Tibial nerve (tissue), 4 donors: ENCODE data around the gene TSPAN15. TPM values are rescaled to one million over a fixed set of nuclear protein-coding genes. Genes with fewer than 3 reads are reported as not detected.
A peak's percentile ranks its signal among the peaks of the same experiment; 100 is the strongest.

Experiments used
- DNase-seq, 2 donors: peaks; one replicate each; pipeline ENCODE4 v3.0.0-alpha.2; 2019; ENCODE audit warnings: low spot score in 2 of 2
- H3K27ac ChIP-seq, 4 donors: fragments of 200-600 bp; sonication (generic) in 3 of 4; one replicate each; pipeline ENCODE4 v1.5.1; 2017 to 2019; ENCODE audit warnings: mild to moderate bottlenecking in 1 of 4
- H3K27me3 ChIP-seq, 2 donors: fragments of 200-600 bp; sonication (generic) in 1 of 2; one replicate each; pipeline versions ENCODE4 v1.5.1 to v1.6.0; 2017 to 2019
- H3K36me3 ChIP-seq, 3 donors: fragments of 200-600 bp; sonication (generic); one replicate each; pipeline ENCODE4 v1.5.1; 2018 to 2019
- H3K4me1 ChIP-seq, 4 donors: fragments of 200-600 bp; sonication (generic) in 3 of 4; one replicate each; pipeline ENCODE4 v1.5.1; 2017 to 2019
- H3K4me3 ChIP-seq, 4 donors: fragments of 200-600 bp; sonication (generic) in 3 of 4; one replicate each; pipeline ENCODE4 v1.5.1; 2017 to 2019; ENCODE audit warnings: mild to moderate bottlenecking in 1 of 4, moderate library complexity in 1 of 4
- H3K9me3 ChIP-seq, 4 donors: fragments of 200-600 bp; sonication (generic) in 3 of 4; one replicate each; pipeline ENCODE4 v1.5.1; 2017 to 2019
- EP300 ChIP-seq, 2 donors: sonication (generic); formaldehyde crosslinking; IDR thresholded peaks; one replicate each; pipeline ENCODE4 v1.6.1; 2017; ENCODE audit warnings: antibody characterized with exemption in 2 of 2, mild to moderate bottlenecking in 1 of 2
- POLR2A ChIP-seq, 2 donors: fragments of 450-650 bp; IDR thresholded peaks; one replicate each; pipeline ENCODE4 v1.6.1; 2017; ENCODE audit warnings: antibody characterized with exemption in 2 of 2, mild to moderate bottlenecking in 2 of 2, moderate library complexity in 2 of 2
- WGBS, 2 donors: methylation state at CpG; one replicate each; pipeline ENCODE4 v1.1.5; 2018; 5-methylcytosine and 5-hydroxymethylcytosine counted together
- total RNA-seq, 4 donors: library from RNA; depleted of rRNA; stranded (reverse); fragments of >200 nt; gene quantifications; one replicate each; pipeline ENCODE4 v1.1.0, GENCODE V29; 2016
- TF ChIP-seq, protein P1 (sequence below), 5 experiments: fragments of 200-600 bp in 3 of 5; fragments of 450-650 bp in 2 of 5; sonication (generic) in 3 of 5; IDR thresholded peaks; one replicate each; pipeline ENCODE4 v1.5.1; 2016 to 2019; ENCODE audit warnings: antibody characterized with exemption in 5 of 5, mild to moderate bottlenecking in 3 of 5, moderate library complexity in 2 of 5

TSPAN15 gene
- total RNA-seq, 4 donors from 2014 or later: 46.9 to 117 (median 92.7) TPM

GRCh38 chr10:69408318-69409175, 42.7 kb upstream of the TSPAN15 start:
- Histone ChIP-seq H3K27ac (peak overlapping the region; percentile 86 to 95 (median 92)), H3K4me3 (peak overlapping the region; percentile 44 to 56 (median 48)), H3K36me3 (no peaks in the 10 kb centered on the region), H3K27me3 (no peaks in the 10 kb centered on the region), H3K9me3 (no peaks in the 10 kb centered on the region), H3K4me1 (peaks cover 0 to 46% (median 25%) of the 10 kb centered on the region in 4 donors)
- peak; percentile 86 to 87 for DNase-seq
- WGBS, 2 donors: 5% methylated on average over 23 to 31 of the region's 64 CpGs
- TF ChIP-seq, protein P1, sequence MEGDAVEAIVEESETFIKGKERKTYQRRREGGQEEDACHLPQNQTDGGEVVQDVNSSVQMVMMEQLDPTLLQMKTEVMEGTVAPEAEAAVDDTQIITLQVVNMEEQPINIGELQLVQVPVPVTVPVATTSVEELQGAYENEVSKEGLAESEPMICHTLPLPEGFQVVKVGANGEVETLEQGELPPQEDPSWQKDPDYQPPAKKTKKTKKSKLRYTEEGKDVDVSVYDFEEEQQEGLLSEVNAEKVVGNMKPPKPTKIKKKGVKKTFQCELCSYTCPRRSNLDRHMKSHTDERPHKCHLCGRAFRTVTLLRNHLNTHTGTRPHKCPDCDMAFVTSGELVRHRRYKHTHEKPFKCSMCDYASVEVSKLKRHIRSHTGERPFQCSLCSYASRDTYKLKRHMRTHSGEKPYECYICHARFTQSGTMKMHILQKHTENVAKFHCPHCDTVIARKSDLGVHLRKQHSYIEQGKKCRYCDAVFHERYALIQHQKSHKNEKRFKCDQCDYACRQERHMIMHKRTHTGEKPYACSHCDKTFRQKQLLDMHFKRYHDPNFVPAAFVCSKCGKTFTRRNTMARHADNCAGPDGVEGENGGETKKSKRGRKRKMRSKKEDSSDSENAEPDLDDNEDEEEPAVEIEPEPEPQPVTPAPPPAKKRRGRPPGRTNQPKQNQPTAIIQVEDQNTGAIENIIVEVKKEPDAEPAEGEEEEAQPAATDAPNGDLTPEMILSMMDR (IDR thresholded peaks at IDR 0.05): peak; percentile 57 to 98 (median 73)
- TF ChIP-seq POLR2A (IDR thresholded peaks at IDR 0.05) (peak; percentile 7 to 37), EP300 (IDR thresholded peaks at IDR 0.05) (peak in 1 of 2 donors; percentile 65)

DNA sequence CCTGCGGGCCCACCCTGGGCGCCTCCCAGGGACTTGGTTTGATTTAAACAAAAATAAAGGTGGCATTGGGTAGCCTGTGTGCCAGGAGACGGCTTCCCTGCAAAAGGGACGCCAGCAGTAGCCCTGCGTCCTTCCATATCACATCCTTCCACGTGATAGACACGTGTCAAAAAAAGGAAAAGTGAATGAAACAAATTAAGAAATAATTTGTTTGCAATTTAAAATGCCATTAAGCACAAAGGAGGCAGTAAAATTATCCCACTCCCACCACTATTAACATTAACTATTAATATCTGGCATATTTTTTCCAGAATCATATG, 42.1 kb upstream of the TSPAN15 start:
- DNase-seq: no peak
- TF ChIP-seq EP300 (IDR thresholded peaks at IDR 0.05): peak in 1 of 2 donors; percentile 44
- TF ChIP-seq, protein P1 (IDR thresholded peaks at IDR 0.05): peak in 1 of 5 experiments; percentile 6
- no peak for TF ChIP-seq POLR2A (IDR thresholded peaks at IDR 0.05)
- 7 to 21% methylated on average over 6 to 7 of the region's 7 CpGs for WGBS, 2 donors
- peak overlapping the region; percentile 86 to 95 (median 92) for H3K27ac ChIP-seq
- peaks cover 0 to 46% (median 25%) of the 10 kb centered on the region in 4 donors for H3K4me1 ChIP-seq
- no peaks in the 10 kb centered on the region for H3K36me3 ChIP-seq
- H3K27me3 ChIP-seq: no peaks in the 10 kb centered on the region
- H3K9me3 ChIP-seq: no peaks in the 10 kb centered on the region
- peak overlapping the region; percentile 44 to 56 (median 48) for H3K4me3 ChIP-seq

- peak in 1 of 2 donors; percentile 52 for TF ChIP-seq EP300 (IDR thresholded peaks at IDR 0.05)
- TF ChIP-seq, protein P1 (IDR thresholded peaks at IDR 0.05): no peak
- no peak for TF ChIP-seq POLR2A (IDR thresholded peaks at IDR 0.05)
These were observed 41.3 kb upstream of the TSPAN15 start for GRCh38 chr10:69409968-69410367.

GRCh38 chr10:69410487-69410886, 40.8 kb upstream of the TSPAN15 start:
- no peak overlapping the region for H3K4me3 ChIP-seq
- H3K27ac ChIP-seq: peak overlapping the region in 2 of 4 donors; percentile 25 to 40
- peaks cover 0 to 44% (median 23%) of the 10 kb centered on the region in 4 donors for H3K4me1 ChIP-seq
- DNase-seq: no peak
- no peaks in the 10 kb centered on the region for H3K9me3 ChIP-seq
- H3K27me3 ChIP-seq: no peaks in the 10 kb centered on the region
- H3K36me3 ChIP-seq: no peaks in the 10 kb centered on the region
- WGBS, 2 donors: 78 to 84% methylated on average over 9 to 10 of the region's 10 CpGs
- TF ChIP-seq, protein P1 (IDR thresholded peaks at IDR 0.05): no peak
- no peak for TF ChIP-seq POLR2A (IDR thresholded peaks at IDR 0.05)
- no peak for TF ChIP-seq EP300 (IDR thresholded peaks at IDR 0.05)

More at GRCh38 chr10:69409968-69410367, 41.3 kb upstream of the TSPAN15 start:
- H3K27me3 ChIP-seq: no peaks in the 10 kb centered on the region
- peaks cover 0 to 46% (median 25%) of the 10 kb centered on the region in 4 donors for H3K4me1 ChIP-seq
- DNase-seq: peak; percentile 33 to 60
- H3K4me3 ChIP-seq: no peak overlapping the region
- H3K9me3 ChIP-seq: no peaks in the 10 kb centered on the region
- WGBS, 2 donors: 60 to 65% methylated on average over 6 of the region's 6 CpGs
- H3K36me3 ChIP-seq: no peaks in the 10 kb centered on the region
- H3K27ac ChIP-seq: peak overlapping the region in 3 of 4 donors; percentile 25 to 95 (median 40)

- DNase-seq: no peak
- 57 to 60% methylated on average over 4 of the region's 4 CpGs for WGBS, 2 donors
- H3K27ac ChIP-seq: peak overlapping the region in 1 of 4 donors; percentile 14
- peaks cover 0 to 34% (median 20%) of the 10 kb centered on the region in 4 donors for H3K4me1 ChIP-seq
- TF ChIP-seq POLR2A (IDR thresholded peaks at IDR 0.05) (no peak), EP300 (IDR thresholded peaks at IDR 0.05) (no peak)
- TF ChIP-seq, protein P1 (IDR thresholded peaks at IDR 0.05): no peak
- H3K36me3 ChIP-seq: no peaks in the 10 kb centered on the region
- no peak overlapping the region for H3K4me3 ChIP-seq
- H3K9me3 ChIP-seq: no peaks in the 10 kb centered on the region
- H3K27me3 ChIP-seq: no peaks in the 10 kb centered on the region
These were observed 39.8 kb upstream of the TSPAN15 start for GRCh38 chr10:69411476-69411875.
